NB4 (cell line): Measurements from ENCODE around the gene TSPAN15.
A peak's percentile ranks its signal among the peaks of the same experiment; 100 is the strongest.

ENCODE experiments used
- CTCF ChIP-seq: IDR thresholded peaks from one replicate; pipeline ENCODE4 v1.5.1; 2012; ENCODE audit warnings: low read depth, low read length
- MAX ChIP-seq: IDR thresholded peaks from 2 replicates; pipeline ENCODE4 v1.6.1; 2011; ENCODE audit warnings: low read depth, low read length
- POLR2A ChIP-seq: IDR thresholded peaks from 2 replicates; pipeline ENCODE4 v1.6.1; 2011; ENCODE audit warnings: mild to moderate bottlenecking; ENCODE audit not compliant: insufficient read length; ENCODE audit errors: extremely low read depth

- peak; percentile 59 for TF ChIP-seq CTCF
- TF ChIP-seq POLR2A = no peak
- peak; percentile 78 for TF ChIP-seq MAX
Observed at GRCh38 chr10:69408318-69409175, 42.7 kb upstream of the TSPAN15 start.
